ENCODE data around the gene ENO2. TPM values are rescaled to one million over a fixed set of nuclear protein-coding genes. Genes with fewer than 3 reads are reported as not detected.
A peak's percentile ranks its signal among the peaks of the same experiment; 100 is the strongest.

The ENO2 gene
- total RNA-seq, 1 donor from 2014 or later, result 41.8 TPM

DNA sequence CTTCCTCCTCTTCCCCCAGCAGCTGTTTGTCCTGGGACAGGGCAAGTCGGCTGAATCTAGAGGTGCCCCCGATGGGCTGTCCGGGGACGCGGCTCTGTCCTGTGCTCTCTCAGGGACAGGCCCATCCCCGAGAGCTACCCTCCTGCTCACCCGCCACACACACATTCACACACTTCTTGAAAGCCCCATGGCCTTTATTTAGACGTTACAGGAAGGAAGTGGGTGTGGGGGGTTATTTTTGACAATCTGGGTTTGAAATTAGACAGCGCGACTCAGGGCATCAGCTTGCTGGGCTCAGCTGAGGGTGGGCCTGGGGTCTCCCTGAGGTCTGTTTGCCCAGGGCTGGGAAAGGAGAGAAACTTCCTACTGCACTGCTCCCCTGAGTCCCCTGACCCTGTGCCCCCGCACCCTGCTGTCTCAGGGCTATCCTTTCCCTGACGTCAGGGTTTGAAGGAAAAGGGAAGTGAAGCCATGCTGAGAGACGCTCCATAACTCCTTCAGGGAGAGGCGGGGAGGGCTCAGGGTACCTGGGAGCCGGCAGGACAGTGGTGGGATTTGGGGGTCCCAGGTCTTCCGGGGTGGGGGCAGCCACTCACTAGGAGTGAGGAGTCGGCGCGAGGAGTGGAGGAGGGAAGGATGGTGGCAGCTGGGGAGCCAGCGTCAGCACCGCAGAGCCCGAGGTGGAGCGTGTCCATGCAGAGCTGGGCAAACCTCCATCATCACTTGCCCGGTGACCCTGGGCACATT lies 44.9 kb downstream of the ENO2 start:
- H3K27ac ChIP-seq, result peak overlapping the region; percentile 71
- H3K27me3 ChIP-seq, result no peaks in the 10 kb centered on the region
- TF ChIP-seq CTCF (IDR thresholded peaks at IDR 0.05), result no peak
- no peaks in the 10 kb centered on the region for H3K9me3 ChIP-seq
- ATAC-seq (peak; percentile 2), DNase-seq (peak; percentile 76)
- intact Hi-C loops (cut with DNase I), result no loop called here
- H3K36me3 ChIP-seq, result no peaks in the 10 kb centered on the region
- H3K4me1 ChIP-seq, result peaks cover 65% of the 10 kb centered on the region
- peak overlapping the region; percentile 8 for H3K4me3 ChIP-seq

DNA sequence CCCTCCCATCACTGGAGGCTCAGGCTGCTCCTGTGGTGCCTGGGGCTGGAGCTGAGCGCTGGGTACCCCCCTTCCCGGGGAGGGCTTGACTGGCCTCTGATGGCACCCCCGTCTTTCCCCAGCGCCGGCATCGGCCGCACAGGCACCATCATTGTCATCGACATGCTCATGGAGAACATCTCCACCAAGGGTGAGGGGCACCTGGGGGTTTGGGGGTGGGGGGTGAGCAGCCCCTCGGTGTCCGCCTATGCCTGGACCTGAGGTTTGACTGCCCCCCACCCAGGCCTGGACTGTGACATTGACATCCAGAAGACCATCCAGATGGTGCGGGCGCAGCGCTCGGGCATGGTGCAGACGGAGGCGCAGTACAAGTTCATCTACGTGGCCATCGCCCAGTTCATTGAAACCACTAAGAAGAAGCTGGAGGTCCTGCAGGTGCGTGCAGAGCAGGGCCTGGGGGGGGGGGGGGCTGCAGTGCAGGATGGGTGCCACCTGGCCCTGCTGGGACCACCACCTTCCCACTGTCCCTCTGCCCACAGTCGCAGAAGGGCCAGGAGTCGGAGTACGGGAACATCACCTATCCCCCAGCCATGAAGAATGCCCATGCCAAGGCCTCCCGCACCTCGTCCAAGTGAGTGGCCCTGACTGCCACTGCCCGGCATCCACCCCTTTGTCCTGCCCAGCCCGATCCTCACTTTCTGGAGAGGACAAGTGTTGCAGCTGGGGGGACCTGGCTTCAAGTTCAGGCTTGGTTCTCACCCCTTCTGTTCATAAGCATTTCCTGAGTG lies 45.6 kb downstream of the ENO2 start:
- Histone ChIP-seq H3K36me3 (no peaks in the 10 kb centered on the region), H3K27ac (peak overlapping the region; percentile 94), H3K27me3 (no peaks in the 10 kb centered on the region), H3K9me3 (no peaks in the 10 kb centered on the region), H3K4me1 (peaks cover 67% of the 10 kb centered on the region), H3K4me3 (no peak overlapping the region)
- intact Hi-C loops (cut with DNase I), result loop anchor here (10.0 kb wide), 1 partner anchor 155 kb away; no protein-coding TSS in a partner anchor
- DNase-seq (peak; percentile 67), ATAC-seq (no peak)
- no peak for TF ChIP-seq CTCF (IDR thresholded peaks at IDR 0.05)

GRCh38 chr12:6960593-6961277 lies 46.4 kb downstream of the ENO2 start:
- no peaks in the 10 kb centered on the region for H3K9me3 ChIP-seq
- H3K36me3 ChIP-seq, result peaks cover 7% of the 10 kb centered on the region
- peak overlapping the region; percentile 46 for H3K4me3 ChIP-seq
- DNase-seq, result peak; percentile 65
- intact Hi-C loops (cut with DNase I), result loop anchor here (10.0 kb wide), 1 partner anchor 154 kb away; no protein-coding TSS in a partner anchor
- no peaks in the 10 kb centered on the region for H3K27me3 ChIP-seq
- peaks cover 67% of the 10 kb centered on the region for H3K4me1 ChIP-seq
- no peak for ATAC-seq
- peak overlapping the region; percentile 94 for H3K27ac ChIP-seq
- TF ChIP-seq CTCF (IDR thresholded peaks at IDR 0.05), result peak; percentile 9

DNA sequence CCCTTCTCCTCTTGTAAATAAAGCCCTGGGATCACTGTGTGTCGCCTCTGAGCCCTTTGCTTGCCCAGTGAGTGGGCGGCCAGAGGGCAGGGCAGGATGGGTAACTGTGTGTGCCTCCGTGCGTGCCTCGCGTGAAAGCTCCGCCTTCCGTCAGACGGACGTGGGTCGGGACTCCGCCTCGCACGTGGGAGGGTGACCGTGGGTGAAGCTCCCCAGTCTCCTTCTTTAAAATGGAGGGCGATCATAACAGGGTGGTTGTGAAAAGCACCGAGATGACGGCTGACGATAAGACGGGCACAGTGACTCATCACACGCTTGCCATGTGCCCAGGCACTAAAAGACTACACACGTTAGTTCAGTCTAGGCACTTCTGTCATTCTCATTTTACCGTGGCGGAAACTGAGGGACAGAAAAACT lies 46.9 kb downstream of the ENO2 start:
- peak overlapping the region; percentile 94 for H3K27ac ChIP-seq
- peak overlapping the region; percentile 46 for H3K4me3 ChIP-seq
- H3K4me1 ChIP-seq, result peaks cover 67% of the 10 kb centered on the region
- peak; percentile 63 for ATAC-seq
- H3K36me3 ChIP-seq, result peaks cover 12% of the 10 kb centered on the region
- H3K9me3 ChIP-seq, result no peaks in the 10 kb centered on the region
- no peaks in the 10 kb centered on the region for H3K27me3 ChIP-seq
- TF ChIP-seq CTCF (IDR thresholded peaks at IDR 0.05), result no peak
- intact Hi-C loops (cut with DNase I), result loop anchor here (10.0 kb wide), 1 partner anchor 154 kb away; no protein-coding TSS in a partner anchor
- peak; percentile 94 for DNase-seq

- Histone ChIP-seq H3K4me3 (peak overlapping the region; percentile 46), H3K36me3 (peaks cover 17% of the 10 kb centered on the region), H3K4me1 (peaks cover 66% of the 10 kb centered on the region), H3K27me3 (no peaks in the 10 kb centered on the region), H3K27ac (peak overlapping the region; percentile 94), H3K9me3 (no peaks in the 10 kb centered on the region)
- peak; percentile 42 for TF ChIP-seq CTCF (IDR thresholded peaks at IDR 0.05)
- ATAC-seq (peak; percentile 56), DNase-seq (peak; percentile 89)
- intact Hi-C loops (cut with DNase I), result loop anchor here (10.0 kb wide), 1 partner anchor 153 kb away; no protein-coding TSS in a partner anchor
Measured at GRCh38 chr12:6961695-6962284, 47.4 kb downstream of the ENO2 start.
